Keratinocyte (primary cell): ENCODE results near the gene PSMB1. TPM values are rescaled to one million over a fixed set of nuclear protein-coding genes. Genes with fewer than 3 reads are reported as not detected.
"Not testable (repeated sequence)": the region's sequence is repeated elsewhere in the genome, so short reads cannot be mapped to it uniquely, and the experiment has no call there.

Experiments used
- DNase-seq: peaks from one replicate; pipeline ENCODE4 v3.0.0-alpha.2; 2011; ENCODE audit warnings: low read depth, missing footprints, low spot score
- FAIRE-seq: peaks from 2 replicates; lab custom pipeline; 2011; peaks lifted over from hg19 to GRCh38; lab: Jason Lieb, UNC
- H2AFZ ChIP-seq: 2 replicates; pipeline ENCODE4 v1.6.0; 2012; ENCODE audit warnings: low read length, control low read depth, inconsistent platforms; ENCODE audit not compliant: control insufficient read depth
- H3K27ac ChIP-seq: 2 replicates; pipeline ENCODE4 v1.5.1; 2011; ENCODE audit warnings: low read length; ENCODE audit not compliant: control insufficient read depth, insufficient read depth
- H3K27me3 ChIP-seq: 3 replicates; pipeline ENCODE4 v1.6.0; 2011; ENCODE audit warnings: low read length; ENCODE audit not compliant: control insufficient read depth, insufficient read depth; ENCODE audit errors: extremely low read depth
- H3K36me3 ChIP-seq, 2 experiments: 2 replicates in 1 of 2; 3 replicates in 1 of 2; pipeline ENCODE4 v1.5.1; 2011; ENCODE audit warnings: low read length in 2 of 2, mild to moderate bottlenecking in 1 of 2; ENCODE audit not compliant: control insufficient read depth in 2 of 2, insufficient read depth in 2 of 2; ENCODE audit errors: extremely low read depth in 1 of 2
- H3K4me1 ChIP-seq: 3 replicates; pipeline ENCODE4 v1.5.1; 2011; ENCODE audit warnings: low read length; ENCODE audit not compliant: control insufficient read depth, insufficient read depth; ENCODE audit errors: extremely low read depth
- H3K4me2 ChIP-seq: 3 replicates; pipeline ENCODE4 v1.6.0; 2011; ENCODE audit warnings: low read depth, low read length; ENCODE audit not compliant: control insufficient read depth, insufficient read depth; ENCODE audit errors: extremely low read depth
- H3K4me3 ChIP-seq, 3 experiments: fragments of 200-600 bp in 1 of 3; sonication (generic) in 1 of 3; 2 replicates in 2 of 3; 3 replicates in 1 of 3; pipeline ENCODE4 v1.5.1; 2011 to 2016; ENCODE audit warnings: low read length in 3 of 3, mild to moderate bottlenecking in 3 of 3, control low read depth in 2 of 3, inconsistent platforms in 1 of 3, low read depth in 1 of 3, mixed read lengths in 1 of 3, mixed run types in 1 of 3, moderate library complexity in 1 of 3; ENCODE audit not compliant: control insufficient read depth in 2 of 3, insufficient read depth in 2 of 3; ENCODE audit errors: extremely low read depth in 1 of 3
- H3K79me2 ChIP-seq: 2 replicates; pipeline ENCODE4 v1.6.0; 2012; ENCODE audit warnings: low read length; ENCODE audit not compliant: control insufficient read depth, insufficient read depth
- H3K9ac ChIP-seq: 3 replicates; pipeline ENCODE4 v1.6.0; 2011; ENCODE audit warnings: low read length; ENCODE audit not compliant: control insufficient read depth, insufficient read depth; ENCODE audit errors: extremely low read depth
- H3K9me1 ChIP-seq: 3 replicates; pipeline ENCODE4 v1.6.0; 2011; ENCODE audit warnings: low read length; ENCODE audit not compliant: control insufficient read depth, insufficient read depth; ENCODE audit errors: extremely low read depth
- H3K9me3 ChIP-seq: 2 replicates; pipeline ENCODE4 v1.5.1; 2012; ENCODE audit warnings: low read depth, low read length; ENCODE audit not compliant: control insufficient read depth
- H4K20me1 ChIP-seq: 3 replicates; pipeline ENCODE4 v1.6.0; 2011; ENCODE audit warnings: low read length; ENCODE audit not compliant: control insufficient read depth, insufficient read depth; ENCODE audit errors: extremely low read depth
- EZH2 ChIP-seq: IDR thresholded peaks from one replicate; pipeline ENCODE4 v1.6.1; 2012; ENCODE audit warnings: inconsistent platforms, mild to moderate bottlenecking, low read length, moderate library complexity
- dilution Hi-C: fragments of 300-500 bp; cut with MboI; formaldehyde crosslinking; loops from one replicate; pipeline ENCODE4 v1.7.0; 2020; ENCODE audit warnings: low sequenced_read_pairs; ENCODE audit not compliant: extremely low pct_ligation_motif_present
- polyA plus RNA-seq, 5 experiments: library from polyadenylated mRNA; depleted of rRNA in 3 of 5; stranded (reverse) in 3 of 5; stranded (forward) in 1 of 5; unstranded in 1 of 5; fragments of >200 nt; gene quantifications; 1 replicate in 1 of 5; 2 replicates in 3 of 5; 3 replicates in 1 of 5; pipeline versions ENCODE4 v1.2.1 to v1.2.3, GENCODE V29; 2011 to 2012; ENCODE audit warnings: missing spikeins in 2 of 5, low read depth in 1 of 5, low replicate concordance in 1 of 5
- TF ChIP-seq, protein P1 (sequence below), 3 experiments: IDR thresholded peaks in 1 of 3; conservative IDR thresholded peaks in 1 of 3; optimal IDR thresholded peaks in 1 of 3; 2 replicates in 2 of 3; 3 replicates in 1 of 3; pipeline versions ENCODE3 to v1.5.1; 2011; ENCODE audit warnings: low read length in 3 of 3, mild to moderate bottlenecking in 3 of 3, moderate library complexity in 2 of 3, control low read depth in 1 of 3, inconsistent platforms in 1 of 3; ENCODE audit not compliant: insufficient read depth in 2 of 3; ENCODE audit errors: extremely low read depth in 1 of 3

The PSMB1 gene
- polyA plus RNA-seq, 1 donor (not counting 4 experiments of a cell fraction or from before 2014, with no cell fraction given) = 430 TPM

DNA sequence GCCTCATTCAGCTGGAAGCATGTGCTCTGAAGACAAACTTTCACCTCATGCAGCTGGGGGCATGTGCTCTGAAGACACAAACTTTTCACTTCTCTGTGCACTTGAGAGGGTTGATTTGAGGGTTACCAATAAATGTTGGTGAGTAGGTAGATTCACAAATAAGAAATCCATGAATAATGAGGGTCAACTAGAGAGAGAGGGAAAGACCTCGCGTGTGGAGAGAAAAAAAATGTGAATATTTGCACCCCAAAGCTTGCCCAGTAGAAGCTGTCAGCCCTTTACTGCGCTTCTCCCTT, 43.4 kb downstream of the PSMB1 start:
- H3K4me1 ChIP-seq = peaks cover 3% of the 10 kb centered on the region
- DNase-seq (no peak), FAIRE-seq (no peak)
- TF ChIP-seq, protein P1, sequence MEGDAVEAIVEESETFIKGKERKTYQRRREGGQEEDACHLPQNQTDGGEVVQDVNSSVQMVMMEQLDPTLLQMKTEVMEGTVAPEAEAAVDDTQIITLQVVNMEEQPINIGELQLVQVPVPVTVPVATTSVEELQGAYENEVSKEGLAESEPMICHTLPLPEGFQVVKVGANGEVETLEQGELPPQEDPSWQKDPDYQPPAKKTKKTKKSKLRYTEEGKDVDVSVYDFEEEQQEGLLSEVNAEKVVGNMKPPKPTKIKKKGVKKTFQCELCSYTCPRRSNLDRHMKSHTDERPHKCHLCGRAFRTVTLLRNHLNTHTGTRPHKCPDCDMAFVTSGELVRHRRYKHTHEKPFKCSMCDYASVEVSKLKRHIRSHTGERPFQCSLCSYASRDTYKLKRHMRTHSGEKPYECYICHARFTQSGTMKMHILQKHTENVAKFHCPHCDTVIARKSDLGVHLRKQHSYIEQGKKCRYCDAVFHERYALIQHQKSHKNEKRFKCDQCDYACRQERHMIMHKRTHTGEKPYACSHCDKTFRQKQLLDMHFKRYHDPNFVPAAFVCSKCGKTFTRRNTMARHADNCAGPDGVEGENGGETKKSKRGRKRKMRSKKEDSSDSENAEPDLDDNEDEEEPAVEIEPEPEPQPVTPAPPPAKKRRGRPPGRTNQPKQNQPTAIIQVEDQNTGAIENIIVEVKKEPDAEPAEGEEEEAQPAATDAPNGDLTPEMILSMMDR (optimal IDR thresholded peaks at IDR 0.05 in 1 of 3, IDR thresholded peaks at IDR 0.05 in 1 of 3, conservative IDR thresholded peaks at IDR 0.05 in 1 of 3; ENCODE audit: extremely low read depth in 1 of 3, insufficient read depth in 2 of 3, low read length in 3 of 3) = no peak
- TF ChIP-seq EZH2 = no peak
- H2AFZ ChIP-seq = no peak overlapping the region
- no peaks in the 10 kb centered on the region for H3K36me3 ChIP-seq
- no peaks in the 10 kb centered on the region for H3K27me3 ChIP-seq
- H3K9ac ChIP-seq = no peak overlapping the region
- H3K79me2 ChIP-seq = no peaks in the 10 kb centered on the region
- H3K9me1 ChIP-seq = no peaks in the 10 kb centered on the region
- no peak overlapping the region for H3K27ac ChIP-seq
- H3K4me3 ChIP-seq = no peak overlapping the region
- H3K9me3 ChIP-seq = no peaks in the 10 kb centered on the region
- H3K4me2 ChIP-seq = no peak overlapping the region
- dilution Hi-C loops = no loop called here
- H4K20me1 ChIP-seq = no peaks in the 10 kb centered on the region

DNA sequence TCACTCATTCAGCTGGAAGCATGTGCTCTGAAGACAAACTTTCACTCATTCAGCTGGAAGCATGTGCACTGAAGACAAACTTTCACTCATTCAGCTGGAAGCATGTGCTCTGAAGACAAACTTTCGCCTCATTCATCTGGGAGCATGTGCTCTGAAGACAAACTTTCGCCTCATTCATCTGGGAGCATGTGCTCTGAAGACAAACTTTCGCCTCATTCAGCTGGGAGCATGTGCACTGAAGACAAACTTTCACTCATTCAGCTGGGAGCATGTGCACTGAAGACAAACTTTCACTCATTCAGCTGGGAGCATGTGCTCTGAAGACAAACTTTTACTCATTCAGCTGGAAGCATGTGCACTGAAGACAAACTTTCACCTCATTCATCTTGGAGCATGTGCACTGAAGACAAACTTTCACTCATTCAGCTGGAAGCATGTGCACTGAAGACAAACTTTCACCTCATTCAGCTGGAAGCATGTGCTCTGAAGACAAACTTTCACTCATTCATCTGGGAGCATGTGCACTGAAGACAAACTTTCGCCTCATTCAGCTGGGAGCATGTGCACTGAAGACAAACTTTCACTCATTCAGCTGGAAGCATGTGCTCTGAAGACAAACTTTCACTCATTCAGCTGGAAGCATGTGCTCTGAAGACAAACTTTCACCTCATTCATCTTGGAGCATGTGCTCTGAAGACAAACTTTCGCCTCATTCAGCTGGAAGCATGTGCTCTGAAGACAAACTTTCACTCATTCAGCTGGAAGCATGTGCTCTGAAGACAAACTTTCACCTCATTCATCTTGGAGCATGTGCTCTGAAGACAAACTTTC, 44.0 kb downstream of the PSMB1 start:
- H3K36me3 ChIP-seq, H3K9ac ChIP-seq, H3K27me3 ChIP-seq, H3K9me1 ChIP-seq, H3K9me3 ChIP-seq, H2AFZ ChIP-seq, DNase-seq, H3K27ac ChIP-seq, H4K20me1 ChIP-seq, dilution Hi-C loops, H3K4me3 ChIP-seq, H3K79me2 ChIP-seq, H3K4me2 ChIP-seq, FAIRE-seq, H3K4me1 ChIP-seq: not testable (repeated sequence)

DNA sequence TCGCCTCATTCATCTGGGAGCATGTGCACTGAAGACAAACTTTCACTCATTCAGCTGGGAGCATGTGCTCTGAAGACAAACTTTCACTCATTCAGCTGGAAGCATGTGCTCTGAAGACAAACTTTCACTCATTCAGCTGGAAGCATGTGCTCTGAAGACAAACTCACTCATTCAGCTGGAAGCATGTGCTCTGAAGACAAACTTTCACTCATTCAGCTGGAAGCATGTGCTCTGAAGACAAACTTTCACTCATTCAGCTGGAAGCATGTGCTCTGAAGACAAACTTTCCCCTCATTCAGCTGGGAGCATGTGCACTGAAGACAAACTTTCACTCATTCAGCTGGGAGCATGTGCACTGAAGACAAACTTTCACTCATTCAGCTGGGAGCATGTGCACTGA, 44.8 kb downstream of the PSMB1 start:
- H3K9me1 ChIP-seq, H3K9ac ChIP-seq, H3K4me3 ChIP-seq, H3K9me3 ChIP-seq, H3K27me3 ChIP-seq, H2AFZ ChIP-seq, FAIRE-seq, H4K20me1 ChIP-seq, DNase-seq, dilution Hi-C loops, H3K36me3 ChIP-seq, H3K4me1 ChIP-seq, H3K4me2 ChIP-seq, H3K79me2 ChIP-seq, H3K27ac ChIP-seq: not testable (repeated sequence)

DNA sequence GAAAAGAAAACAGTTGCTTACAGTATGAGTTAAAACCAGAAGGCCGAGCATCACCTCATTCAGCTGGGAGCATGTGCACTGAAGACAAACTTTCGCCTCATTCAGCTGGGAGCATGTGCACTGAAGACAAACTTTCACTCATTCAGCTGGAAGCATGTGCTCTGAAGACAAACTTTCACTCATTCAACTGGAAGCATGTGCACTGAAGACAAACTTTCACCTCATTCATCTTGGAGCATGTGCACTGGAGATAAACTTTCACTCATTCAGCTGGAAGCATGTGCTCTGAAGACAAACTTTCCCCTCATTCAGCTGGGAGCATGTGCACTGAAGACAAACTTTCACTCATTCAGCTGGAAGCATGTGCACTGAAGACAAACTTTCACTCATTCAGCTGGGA, 45.4 kb downstream of the PSMB1 start:
- FAIRE-seq, H3K27ac ChIP-seq, H3K4me3 ChIP-seq, H3K9me1 ChIP-seq, H3K9ac ChIP-seq, H3K36me3 ChIP-seq, H3K27me3 ChIP-seq, dilution Hi-C loops, H4K20me1 ChIP-seq, H3K79me2 ChIP-seq, H3K9me3 ChIP-seq, H3K4me2 ChIP-seq, H3K4me1 ChIP-seq, H2AFZ ChIP-seq, DNase-seq: not testable (repeated sequence)
